AG09309 (cell line): ENCODE measurements around the gene MAP2K5.

Experiments
- DNase-seq: peaks from one replicate; pipeline ENCODE4 v3.0.0-alpha.2; 2010; ENCODE audit warnings: low read depth
- H3K4me3 ChIP-seq: 2 replicates; pipeline ENCODE4 v1.5.1; 2011; ENCODE audit warnings: mild to moderate bottlenecking, low read depth, low read length, moderate library complexity; ENCODE audit not compliant: control insufficient read depth
- TF ChIP-seq, protein P1 (sequence below): IDR thresholded peaks from 2 replicates; pipeline ENCODE4 v1.5.1; 2011; ENCODE audit warnings: mild to moderate bottlenecking, low read depth, low read length, inconsistent platforms; ENCODE audit not compliant: insufficient read depth, control insufficient read depth; ENCODE audit errors: missing control alignments

MAP2K5 gene

DNA sequence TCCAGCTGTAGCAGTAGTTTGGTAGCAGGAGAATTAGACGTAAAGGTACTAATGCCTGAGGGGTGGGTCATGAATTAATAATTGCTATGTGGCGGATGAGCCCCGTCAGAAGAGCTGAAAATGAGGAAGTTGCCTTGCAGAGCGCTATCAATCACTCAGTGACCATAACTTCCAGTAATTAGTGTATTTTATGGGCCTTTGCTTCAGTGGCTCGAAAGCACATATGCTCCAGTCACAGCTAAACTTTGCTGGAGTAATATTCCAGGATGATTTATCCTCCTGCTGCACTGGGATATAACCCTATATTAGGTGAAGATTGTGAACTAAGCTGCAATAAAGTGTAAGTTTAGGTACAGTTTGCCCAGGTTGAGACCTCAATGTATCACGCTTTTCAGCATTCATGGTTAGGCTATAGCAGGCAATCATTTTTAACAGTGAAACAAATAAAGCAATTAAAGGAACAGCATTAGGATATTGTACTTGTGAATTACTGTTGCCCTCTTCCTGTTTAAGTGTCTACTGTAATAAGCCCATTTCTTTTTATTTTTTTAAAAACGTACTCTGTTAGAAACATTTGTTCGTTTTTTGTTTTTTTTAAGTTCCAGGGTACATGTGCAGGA, 178.2 kb downstream of the MAP2K5 start:
- TF ChIP-seq, protein P1, sequence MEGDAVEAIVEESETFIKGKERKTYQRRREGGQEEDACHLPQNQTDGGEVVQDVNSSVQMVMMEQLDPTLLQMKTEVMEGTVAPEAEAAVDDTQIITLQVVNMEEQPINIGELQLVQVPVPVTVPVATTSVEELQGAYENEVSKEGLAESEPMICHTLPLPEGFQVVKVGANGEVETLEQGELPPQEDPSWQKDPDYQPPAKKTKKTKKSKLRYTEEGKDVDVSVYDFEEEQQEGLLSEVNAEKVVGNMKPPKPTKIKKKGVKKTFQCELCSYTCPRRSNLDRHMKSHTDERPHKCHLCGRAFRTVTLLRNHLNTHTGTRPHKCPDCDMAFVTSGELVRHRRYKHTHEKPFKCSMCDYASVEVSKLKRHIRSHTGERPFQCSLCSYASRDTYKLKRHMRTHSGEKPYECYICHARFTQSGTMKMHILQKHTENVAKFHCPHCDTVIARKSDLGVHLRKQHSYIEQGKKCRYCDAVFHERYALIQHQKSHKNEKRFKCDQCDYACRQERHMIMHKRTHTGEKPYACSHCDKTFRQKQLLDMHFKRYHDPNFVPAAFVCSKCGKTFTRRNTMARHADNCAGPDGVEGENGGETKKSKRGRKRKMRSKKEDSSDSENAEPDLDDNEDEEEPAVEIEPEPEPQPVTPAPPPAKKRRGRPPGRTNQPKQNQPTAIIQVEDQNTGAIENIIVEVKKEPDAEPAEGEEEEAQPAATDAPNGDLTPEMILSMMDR = no peak
- no peak overlapping the region for H3K4me3 ChIP-seq
- DNase-seq = no peak

DNA sequence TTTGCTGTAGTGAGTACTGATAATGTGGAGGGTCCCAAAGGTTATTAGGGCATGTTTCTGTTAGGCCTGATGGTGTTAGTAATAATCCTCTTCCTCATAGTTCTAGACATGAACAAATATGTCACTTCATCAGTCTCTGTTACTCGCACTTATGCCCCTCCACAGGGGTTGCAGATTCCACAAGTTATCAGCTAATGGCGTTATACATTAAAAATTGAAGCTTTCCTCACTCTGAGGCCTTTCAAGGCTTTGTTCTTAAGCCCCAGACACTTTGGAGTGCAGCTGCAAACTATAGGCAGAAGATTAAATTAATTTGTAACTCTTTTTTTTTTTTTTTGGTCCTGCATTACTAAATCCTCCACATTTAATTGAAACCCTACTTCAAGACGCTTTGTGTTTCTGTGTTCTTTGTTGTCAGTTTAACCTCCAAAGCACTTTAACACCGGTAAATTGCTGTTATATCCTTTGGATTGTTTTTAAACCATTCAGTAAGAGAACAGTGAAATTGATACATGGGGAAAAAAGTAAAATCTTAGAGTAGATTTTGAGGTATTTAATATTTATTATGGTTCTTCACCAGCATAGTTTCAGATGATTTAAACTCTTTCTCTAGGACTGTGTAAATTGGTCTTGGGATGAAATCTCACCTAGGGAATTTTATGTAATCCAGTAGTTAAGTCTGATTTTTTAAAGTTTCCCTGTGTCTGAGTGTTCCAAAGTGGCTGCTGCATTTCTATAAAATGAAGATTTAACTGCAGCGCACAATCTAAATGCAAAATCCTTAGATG, 179.7 kb downstream of the MAP2K5 start:
- TF ChIP-seq, protein P1 = no peak
- no peak overlapping the region for H3K4me3 ChIP-seq
- DNase-seq = no peak

DNA sequence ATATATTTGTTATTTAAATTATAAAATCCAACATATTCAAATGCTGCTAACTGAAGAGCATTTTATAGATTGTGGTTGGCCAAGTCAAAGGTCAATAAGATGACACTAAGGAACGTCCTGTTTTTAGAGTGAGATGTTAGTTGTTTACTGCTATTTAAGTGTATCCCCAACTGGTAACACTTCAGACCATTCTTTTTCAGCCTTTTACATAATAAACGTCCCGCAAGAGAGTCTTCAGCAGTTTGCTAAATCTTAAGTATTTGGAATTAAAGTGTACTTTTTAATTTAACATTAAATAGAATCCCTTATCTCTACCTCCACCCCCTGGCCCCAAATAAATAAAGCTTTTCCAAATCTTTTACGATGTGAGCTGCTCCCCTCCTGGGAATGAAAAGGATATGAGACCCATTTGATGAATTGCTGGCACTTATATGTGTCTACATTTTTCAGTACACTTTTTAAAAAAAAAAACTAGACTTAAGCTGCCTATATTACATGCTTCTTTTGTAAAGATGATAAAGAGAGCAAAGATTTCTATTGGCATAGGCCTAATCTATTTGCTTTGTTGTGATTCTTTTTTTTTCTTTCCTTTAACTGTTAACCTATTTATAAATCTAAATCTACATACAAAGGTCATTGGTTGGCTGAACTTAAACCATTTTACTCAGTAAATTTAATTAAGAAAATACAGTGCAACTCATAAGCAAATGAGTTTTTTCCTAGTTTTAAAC, 181.0 kb downstream of the MAP2K5 start:
- TF ChIP-seq, protein P1 = no peak
- no peak overlapping the region for H3K4me3 ChIP-seq
- DNase-seq = no peak

DNA sequence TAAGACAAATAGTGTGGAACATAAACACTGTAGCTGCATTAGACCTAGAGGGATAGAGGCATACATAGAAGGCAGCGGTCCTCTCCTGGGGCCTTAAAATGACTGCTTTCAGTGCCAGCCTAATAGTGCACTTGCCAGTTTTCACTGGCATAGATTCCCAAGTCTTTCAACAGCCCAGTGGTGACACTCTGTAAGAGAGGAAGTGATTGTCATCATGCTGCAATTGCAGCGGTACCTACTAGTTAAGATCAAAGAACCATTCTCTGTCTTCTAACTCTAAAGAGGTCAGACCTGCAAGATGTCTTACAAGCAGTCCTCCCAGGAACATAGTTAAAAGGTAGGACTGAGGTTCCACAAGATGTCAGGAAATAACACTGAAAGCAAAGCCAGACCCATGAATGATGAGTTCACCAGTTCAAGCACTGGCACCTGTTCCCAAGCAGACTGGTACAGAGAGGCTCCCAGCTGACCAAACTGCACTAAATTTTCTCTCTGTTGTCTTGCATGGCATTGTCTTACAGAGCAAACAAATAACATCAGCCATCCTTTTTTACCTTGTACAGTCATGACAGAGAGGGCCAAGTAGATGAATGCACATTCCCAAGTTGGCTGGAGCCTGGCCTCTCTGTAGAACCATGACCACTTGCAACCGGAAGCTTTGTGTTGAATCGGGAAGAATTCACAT, 182.3 kb downstream of the MAP2K5 start:
- no peak for DNase-seq

DNA sequence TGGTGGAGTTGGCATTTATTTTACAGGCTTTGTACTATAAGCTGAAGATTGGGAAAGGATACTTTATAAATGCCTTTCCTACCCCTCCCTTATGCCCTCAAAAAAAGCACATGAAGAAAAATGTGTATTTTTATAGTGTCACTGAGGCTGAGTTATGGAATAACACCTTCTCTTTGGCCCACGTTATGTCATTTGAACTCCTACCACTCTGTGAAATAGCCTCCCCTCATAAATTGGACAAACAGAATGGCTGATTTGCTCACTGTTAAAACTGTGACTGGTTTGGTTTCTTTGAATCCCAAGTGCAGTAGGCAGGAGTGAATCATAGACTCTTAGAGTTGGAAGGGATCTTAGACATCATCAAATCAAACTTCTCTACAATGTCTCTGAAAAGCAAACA, 187.6 kb downstream of the MAP2K5 start:
- TF ChIP-seq, protein P1 = no peak
- H3K4me3 ChIP-seq = no peak overlapping the region
- no peak for DNase-seq

More for the DNA sequence above, 182.3 kb downstream of the MAP2K5 start:
- H3K4me3 ChIP-seq = no peak overlapping the region
- TF ChIP-seq, protein P1 = no peak

DNA sequence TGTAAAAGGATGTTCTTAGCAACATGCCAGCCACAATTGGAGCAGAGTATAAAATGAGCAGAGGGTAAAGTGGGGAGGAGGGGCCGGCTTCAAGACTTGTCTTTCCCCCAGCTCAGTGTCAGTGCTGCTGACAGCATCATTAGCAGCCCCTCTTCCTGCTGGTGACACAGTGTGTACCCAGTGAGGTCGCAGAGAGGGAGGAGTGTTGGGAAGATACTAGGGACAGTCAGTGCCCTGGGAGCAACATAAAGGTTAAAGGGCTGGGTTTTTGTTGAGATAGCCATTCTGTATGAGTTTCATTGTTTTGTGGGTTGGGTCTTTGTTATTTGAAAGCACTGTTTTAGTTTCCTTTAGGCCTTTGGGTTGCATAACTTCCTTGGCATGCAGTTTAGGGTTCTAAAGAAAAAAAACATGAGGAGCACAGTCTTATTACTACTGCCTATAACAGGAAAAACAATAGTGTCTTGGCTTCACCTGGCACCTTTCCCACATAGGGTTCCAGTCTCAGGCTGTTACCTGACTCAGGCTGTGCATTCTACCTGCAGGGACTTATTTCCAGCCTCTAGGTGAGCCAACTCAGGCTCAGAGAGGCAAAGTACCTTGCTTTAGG, 188.7 kb downstream of the MAP2K5 start:
- DNase-seq = no peak
- H3K4me3 ChIP-seq = no peak overlapping the region
- TF ChIP-seq, protein P1 = no peak
